Muscle of leg (tissue), 11 donors: ENCODE data around the gene NEK9. TPM values are rescaled to one million over a fixed set of nuclear protein-coding genes. Genes with fewer than 3 reads are reported as not detected.

Experiments
- DNase-seq: peaks from one replicate; pipeline ENCODE4 v3.0.0; 2013
- H3K27ac ChIP-seq: one replicate; pipeline ENCODE4 v1.5.1; 2013; ENCODE audit warnings: mild to moderate bottlenecking, low read length, control low read depth
- H3K27me3 ChIP-seq: one replicate; pipeline ENCODE4 v1.6.1; 2013; ENCODE audit warnings: low read length; ENCODE audit not compliant: control insufficient read depth, insufficient read depth
- H3K36me3 ChIP-seq: one replicate; pipeline ENCODE4 v1.6.1; 2013; ENCODE audit warnings: low read length; ENCODE audit not compliant: control insufficient read depth, insufficient read depth
- H3K4me1 ChIP-seq: one replicate; pipeline ENCODE4 v1.6.1; 2013; ENCODE audit warnings: low read length; ENCODE audit not compliant: control insufficient read depth, insufficient read depth
- H3K4me3 ChIP-seq: one replicate; pipeline ENCODE4 v1.5.1; 2013; ENCODE audit warnings: low read length, control low read depth
- H3K9me3 ChIP-seq: replicated peaks from 2 replicates; pipeline ENCODE4 v1.6.1; 2013; ENCODE audit warnings: low read depth, low read length; ENCODE audit not compliant: control insufficient read depth
- WGBS: methylation state at CpG from one replicate; pipeline ENCODE4 v1.1.5; 2013; ENCODE audit warnings: missing lambda C conversion rate; ENCODE audit not compliant: insufficient coverage; 5-methylcytosine and 5-hydroxymethylcytosine counted together
- polyA plus RNA-seq, 8 donors: library from polyadenylated mRNA; unstranded; fragments of 120-200 nt; gene quantifications; one replicate each; pipeline versions ENCODE4 v1.2.1 to v1.2.3, GENCODE V29; 2013; ENCODE audit warnings: inconsistent platforms in 1 of 8, low replicate concordance in 1 of 8; ENCODE audit not compliant: insufficient read length in 8 of 8, insufficient read depth in 1 of 8
- total RNA-seq: library from RNA; stranded (reverse); fragments of 120-200 nt; gene quantifications from one replicate; pipeline ENCODE4 v1.2.4, GENCODE V29; 2013

Gene NEK9
- total and polyA plus RNA-seq, 9 donors, result 34.4 to 99.7 (median 81.1) TPM

- Histone ChIP-seq H3K4me1 (no peaks in the 10 kb centered on the region), H3K9me3 (no peaks in the 10 kb centered on the region), H3K36me3 (peaks cover 37% of the 10 kb centered on the region), H3K27me3 (no peaks in the 10 kb centered on the region), H3K27ac (no peak overlapping the region), H3K4me3 (no peak overlapping the region)
- DNase-seq, result no peak
- 93% methylated on average over 2 of the region's 2 CpGs for WGBS
These were observed 7.8 kb downstream of the NEK9 start for GRCh38 chr14:75119056-75119455.

- 80% methylated on average over 2 of the region's 5 CpGs for WGBS
- no peak for DNase-seq
- Histone ChIP-seq H3K36me3 (peaks cover 53% of the 10 kb centered on the region), H3K27ac (no peak overlapping the region), H3K9me3 (no peaks in the 10 kb centered on the region), H3K4me3 (no peak overlapping the region), H3K4me1 (no peaks in the 10 kb centered on the region), H3K27me3 (no peaks in the 10 kb centered on the region)
These were observed 12.8 kb downstream of the NEK9 start for GRCh38 chr14:75113932-75114539.

- WGBS, result no CpG with 5 or more reads among the region's 2 CpGs
- no peak for DNase-seq
- H3K9me3 ChIP-seq, result no peaks in the 10 kb centered on the region
- peaks cover 65% of the 10 kb centered on the region for H3K36me3 ChIP-seq
- no peak overlapping the region for H3K4me3 ChIP-seq
- H3K4me1 ChIP-seq, result no peaks in the 10 kb centered on the region
- H3K27ac ChIP-seq, result no peak overlapping the region
- H3K27me3 ChIP-seq, result no peaks in the 10 kb centered on the region
These were observed 17.0 kb downstream of the NEK9 start for GRCh38 chr14:75109877-75110276.

GRCh38 chr14:75107186-75107585 lies 19.7 kb downstream of the NEK9 start:
- H3K27me3 ChIP-seq, result no peaks in the 10 kb centered on the region
- H3K36me3 ChIP-seq, result peaks cover 61% of the 10 kb centered on the region
- no peak overlapping the region for H3K27ac ChIP-seq
- no peak for DNase-seq
- H3K4me3 ChIP-seq, result no peak overlapping the region
- no peaks in the 10 kb centered on the region for H3K9me3 ChIP-seq
- WGBS, result 38% methylated on average over 1 of the region's 3 CpGs
- no peaks in the 10 kb centered on the region for H3K4me1 ChIP-seq

DNA sequence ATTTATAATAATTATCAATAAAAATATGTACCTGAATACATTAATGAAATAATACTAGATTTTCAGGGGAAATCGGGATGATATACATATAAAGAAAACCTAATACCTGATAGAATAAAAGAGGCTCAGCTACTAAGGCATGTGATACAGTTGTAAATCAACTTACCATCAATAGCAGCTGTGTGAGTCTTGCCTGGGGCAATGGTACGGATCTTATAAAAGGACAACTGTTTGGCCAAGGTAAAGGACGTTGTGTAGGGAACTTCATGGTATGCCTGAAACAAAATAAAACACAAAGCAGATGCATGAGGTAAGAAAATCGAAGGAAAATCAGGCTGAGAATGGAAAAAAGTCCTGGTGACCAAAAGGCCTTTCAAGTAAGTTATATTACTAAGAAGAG lies 25.4 kb downstream of the NEK9 start:
- H3K27ac ChIP-seq, result no peak overlapping the region
- DNase-seq, result no peak
- H3K36me3 ChIP-seq, result peaks cover 62% of the 10 kb centered on the region
- no peak overlapping the region for H3K4me3 ChIP-seq
- H3K4me1 ChIP-seq, result peaks cover 8% of the 10 kb centered on the region
- no peaks in the 10 kb centered on the region for H3K27me3 ChIP-seq
- WGBS, result 90% methylated on average over 2 of the region's 4 CpGs
- no peaks in the 10 kb centered on the region for H3K9me3 ChIP-seq

DNA sequence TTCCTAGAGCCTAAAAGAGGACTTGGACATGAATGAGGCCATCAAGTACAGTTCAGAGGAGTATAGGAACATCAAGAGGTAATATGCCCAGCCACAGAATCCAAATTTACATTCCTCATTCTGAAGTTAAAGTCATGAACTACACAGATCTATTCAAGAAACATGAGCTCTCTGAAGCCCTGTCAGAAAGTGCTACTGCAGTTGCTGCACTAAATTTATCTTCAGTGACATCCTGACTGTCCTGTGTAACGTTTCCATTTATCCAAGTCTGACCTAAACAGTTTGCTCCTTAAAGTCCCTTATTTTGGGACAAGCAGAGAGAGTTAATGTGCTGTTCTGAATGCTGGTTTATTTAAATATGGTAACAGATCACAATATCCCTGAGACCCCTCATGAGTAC lies 28.2 kb downstream of the NEK9 start:
- H3K27ac ChIP-seq, result peak overlapping the region; percentile 79
- peaks cover 55% of the 10 kb centered on the region for H3K36me3 ChIP-seq
- H3K9me3 ChIP-seq, result no peaks in the 10 kb centered on the region
- DNase-seq, result peak; percentile 27
- H3K4me1 ChIP-seq, result peaks cover 8% of the 10 kb centered on the region
- H3K4me3 ChIP-seq, result no peak overlapping the region
- no peaks in the 10 kb centered on the region for H3K27me3 ChIP-seq
- WGBS, result no CpG with 5 or more reads among the region's 1 CpG

DNA sequence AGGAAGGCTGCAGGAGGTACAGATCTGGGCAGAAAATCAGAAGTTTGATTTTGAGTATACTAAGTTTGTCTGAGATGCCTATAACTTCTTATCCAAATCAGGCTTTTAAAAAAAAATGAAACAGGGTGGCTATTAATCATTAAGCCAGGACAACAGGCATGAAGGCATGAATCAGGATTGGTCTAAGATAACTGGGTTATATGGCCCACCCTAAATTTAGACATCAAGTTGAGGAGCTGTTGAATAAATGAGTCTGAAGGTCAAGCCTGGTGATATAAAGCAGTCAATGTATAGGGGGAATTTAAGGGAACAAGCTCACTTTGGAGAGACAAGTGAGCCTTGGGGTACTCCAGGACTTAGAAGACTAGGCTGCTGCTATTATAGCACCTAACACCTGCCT lies 28.6 kb downstream of the NEK9 start:
- no peak overlapping the region for H3K4me3 ChIP-seq
- peaks cover 54% of the 10 kb centered on the region for H3K36me3 ChIP-seq
- H3K27ac ChIP-seq, result peak overlapping the region; percentile 79

DNA sequence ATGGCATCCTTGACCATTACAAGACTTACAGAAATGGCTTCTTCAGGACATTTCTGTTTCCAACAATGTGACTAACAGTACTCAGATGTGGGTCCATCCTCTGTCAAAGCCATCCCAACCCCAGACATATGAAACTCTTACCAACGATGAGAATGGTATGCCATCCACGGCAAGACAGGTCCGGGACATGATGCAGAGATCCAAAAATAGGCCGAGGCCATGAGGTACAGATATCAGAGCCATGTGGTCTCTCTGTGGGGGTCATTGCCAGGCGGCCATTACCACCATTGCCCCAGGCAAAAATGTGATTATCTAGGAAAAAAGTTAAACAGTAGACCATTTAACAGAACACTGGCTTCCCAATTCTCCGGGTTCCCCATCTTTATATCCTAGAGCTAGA lies 29.9 kb downstream of the NEK9 start:
- no peak for DNase-seq
- H3K27me3 ChIP-seq, result no peaks in the 10 kb centered on the region
- peaks cover 60% of the 10 kb centered on the region for H3K36me3 ChIP-seq
- WGBS, result 94% methylated on average over 5 of the region's 6 CpGs
- peaks cover 8% of the 10 kb centered on the region for H3K4me1 ChIP-seq
- H3K27ac ChIP-seq, result peak overlapping the region; percentile 60
- no peak overlapping the region for H3K4me3 ChIP-seq
- no peaks in the 10 kb centered on the region for H3K9me3 ChIP-seq

More for the DNA sequence above, 28.6 kb downstream of the NEK9 start:
- Histone ChIP-seq H3K9me3 (no peaks in the 10 kb centered on the region), H3K27me3 (no peaks in the 10 kb centered on the region), H3K4me1 (peaks cover 8% of the 10 kb centered on the region)
- DNase-seq, result no peak

- Histone ChIP-seq H3K36me3 (peaks cover 58% of the 10 kb centered on the region), H3K9me3 (no peaks in the 10 kb centered on the region), H3K4me1 (peaks cover 8% of the 10 kb centered on the region), H3K27me3 (no peaks in the 10 kb centered on the region), H3K27ac (no peak overlapping the region), H3K4me3 (no peak overlapping the region)
- DNase-seq, result no peak
- WGBS, result 97% methylated on average over 3 of the region's 4 CpGs
These were observed 31.2 kb downstream of the NEK9 start for GRCh38 chr14:75095690-75096089.

- peaks cover 59% of the 10 kb centered on the region for H3K36me3 ChIP-seq
- no peak overlapping the region for H3K4me3 ChIP-seq
- H3K9me3 ChIP-seq, result no peaks in the 10 kb centered on the region
- no peak overlapping the region for H3K27ac ChIP-seq
- H3K4me1 ChIP-seq, result peaks cover 8% of the 10 kb centered on the region
- H3K27me3 ChIP-seq, result no peaks in the 10 kb centered on the region
- WGBS, result no CpG with 5 or more reads among the region's 3 CpGs
- no peak for DNase-seq
These were observed 32.0 kb downstream of the NEK9 start for GRCh38 chr14:75094896-75095295.

- Histone ChIP-seq H3K36me3 (peaks cover 54% of the 10 kb centered on the region), H3K27ac (no peak overlapping the region), H3K9me3 (no peaks in the 10 kb centered on the region), H3K4me3 (no peak overlapping the region), H3K4me1 (peaks cover 2% of the 10 kb centered on the region), H3K27me3 (no peaks in the 10 kb centered on the region)
- DNase-seq, result no peak
- 86% methylated on average over 1 of the region's 2 CpGs for WGBS
These were observed 34.1 kb downstream of the NEK9 start for GRCh38 chr14:75092698-75093097.
